Measurements from ENCODE around the gene NOVA1.

GRCh38 chr14:26522967-26523366, 74.9 kb downstream of the NOVA1 start:
- TF ChIP-seq CTCF (IDR thresholded peaks at IDR 0.05; ENCODE audit: extremely low read depth in 1 of 2, insufficient read depth in 1 of 2, low read depth in 1 of 2, low read length in 2 of 2) (no peak), FOS (IDR thresholded peaks at IDR 0.05; ENCODE audit: borderline replicate concordance, insufficient read depth, low read length) (no peak)

Data from endothelial cell of umbilical vein (primary cell).